ENCODE data around the gene IP6K3.

DNA sequence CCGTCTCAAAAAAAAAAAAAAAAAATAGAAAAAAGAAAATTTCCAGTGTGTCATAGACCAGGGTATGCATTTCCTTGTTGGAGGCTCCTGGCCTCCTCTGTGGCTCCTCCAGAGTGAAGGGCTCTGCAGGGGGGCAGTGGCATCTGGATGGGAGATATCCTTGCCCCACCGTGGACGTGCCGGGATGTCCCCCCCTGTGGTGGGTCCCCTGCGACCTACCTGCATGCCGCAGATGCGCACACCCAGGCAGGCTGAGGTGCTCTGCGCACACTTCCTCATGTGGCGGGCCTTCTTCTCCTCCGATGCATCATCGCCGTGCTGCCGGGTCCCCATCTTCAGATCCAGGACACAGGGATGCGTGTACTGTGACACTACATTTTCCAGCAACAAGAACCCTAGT, 21.5 kb downstream of the IP6K3 start:
- TF ChIP-seq, protein P1, sequence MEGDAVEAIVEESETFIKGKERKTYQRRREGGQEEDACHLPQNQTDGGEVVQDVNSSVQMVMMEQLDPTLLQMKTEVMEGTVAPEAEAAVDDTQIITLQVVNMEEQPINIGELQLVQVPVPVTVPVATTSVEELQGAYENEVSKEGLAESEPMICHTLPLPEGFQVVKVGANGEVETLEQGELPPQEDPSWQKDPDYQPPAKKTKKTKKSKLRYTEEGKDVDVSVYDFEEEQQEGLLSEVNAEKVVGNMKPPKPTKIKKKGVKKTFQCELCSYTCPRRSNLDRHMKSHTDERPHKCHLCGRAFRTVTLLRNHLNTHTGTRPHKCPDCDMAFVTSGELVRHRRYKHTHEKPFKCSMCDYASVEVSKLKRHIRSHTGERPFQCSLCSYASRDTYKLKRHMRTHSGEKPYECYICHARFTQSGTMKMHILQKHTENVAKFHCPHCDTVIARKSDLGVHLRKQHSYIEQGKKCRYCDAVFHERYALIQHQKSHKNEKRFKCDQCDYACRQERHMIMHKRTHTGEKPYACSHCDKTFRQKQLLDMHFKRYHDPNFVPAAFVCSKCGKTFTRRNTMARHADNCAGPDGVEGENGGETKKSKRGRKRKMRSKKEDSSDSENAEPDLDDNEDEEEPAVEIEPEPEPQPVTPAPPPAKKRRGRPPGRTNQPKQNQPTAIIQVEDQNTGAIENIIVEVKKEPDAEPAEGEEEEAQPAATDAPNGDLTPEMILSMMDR (IDR thresholded peaks at IDR 0.05): no peak
- TF ChIP-seq POLR2AphosphoS5 (IDR thresholded peaks at IDR 0.05) (no peak), POLR2A (IDR thresholded peaks at IDR 0.05) (no peak)
